HG03159 (cell line): ENCODE data around the gene TOPAZ1.

Experiments used
- ATAC-seq: cut with Tn5 transposase; IDR thresholded peaks from one replicate; pipeline ENCODE4 v1.9.1; 2021; ENCODE audit warnings: mild to moderate bottlenecking, moderate library complexity; ENCODE audit not compliant: unreplicated experiment

The TOPAZ1 gene

DNA sequence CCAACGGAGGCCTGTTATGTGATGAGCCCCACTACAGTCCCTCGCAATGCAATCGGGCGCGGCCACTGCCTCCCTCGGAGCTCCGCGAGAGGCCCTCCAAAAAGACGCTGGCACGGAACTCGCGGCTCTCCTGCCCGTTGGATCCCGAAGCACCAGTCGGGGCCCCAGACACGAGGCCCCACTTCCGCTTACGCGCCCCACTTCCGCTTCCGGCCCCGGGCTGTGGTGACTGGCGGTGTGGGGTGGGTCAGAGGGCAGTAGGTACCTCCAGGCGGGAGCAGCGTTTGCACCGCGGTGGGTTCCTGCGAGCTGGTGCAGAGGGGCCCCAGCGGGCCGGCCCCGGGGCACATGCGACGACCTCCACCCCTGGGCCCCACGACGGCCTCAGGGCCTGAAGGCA, at the start of gene TOPAZ1:
Gene TOPAZ1, plus strand, starts transcription at position 181 of the 400 bp plus-strand sequence. Its CDS starts 168 bp downstream, at position 349.
- ATAC-seq, result no peak

DNA sequence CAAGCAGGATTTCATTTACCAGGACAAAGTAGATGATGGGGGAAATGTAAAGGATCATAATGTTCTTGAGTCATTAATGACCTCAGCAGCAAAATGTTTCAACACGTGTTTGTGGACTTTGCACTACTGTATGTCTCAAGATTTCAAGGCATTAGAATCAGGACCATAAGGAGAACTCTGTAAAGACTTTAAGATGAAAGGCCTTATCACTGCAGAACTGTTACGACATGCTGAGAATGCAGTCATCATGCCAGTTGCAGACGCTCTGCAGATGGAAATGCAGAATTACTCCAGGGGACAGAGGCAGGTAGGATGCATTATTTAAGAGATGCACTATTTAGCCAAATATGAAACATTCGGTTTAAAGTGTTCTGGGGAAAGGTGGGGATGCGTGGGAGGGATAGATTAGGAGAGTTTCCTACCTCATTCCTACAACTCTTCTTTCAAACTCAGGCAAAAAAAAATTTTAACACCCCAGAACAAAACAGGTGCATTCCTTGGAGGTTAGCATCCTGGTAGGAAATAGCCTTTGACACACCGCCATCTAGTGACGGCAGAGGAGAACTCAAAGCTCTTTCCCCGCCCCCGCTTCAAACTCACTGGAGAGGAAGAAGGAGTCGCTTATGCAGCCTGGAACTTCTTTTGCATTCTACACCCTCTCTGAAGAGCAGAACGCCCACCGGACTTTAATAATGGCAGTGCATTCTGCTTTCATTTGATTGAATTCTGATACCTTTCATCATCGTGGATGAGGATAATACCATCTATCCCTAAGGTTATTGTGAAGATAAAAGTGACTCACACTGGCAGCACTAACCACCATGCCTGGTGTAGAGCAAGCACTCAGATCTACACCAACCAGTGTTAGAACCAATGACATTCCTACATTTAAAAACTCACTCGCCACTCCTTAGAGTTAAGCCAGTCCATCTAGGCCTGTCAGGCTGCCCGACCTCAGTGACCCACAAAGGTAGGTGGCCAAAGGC, 43.1 kb upstream of the TOPAZ1 start:
- ATAC-seq, result peak; percentile 58

- no peak for ATAC-seq
Measured at GRCh38 chr3:44206261-44206660, 35.4 kb upstream of the TOPAZ1 start.

DNA sequence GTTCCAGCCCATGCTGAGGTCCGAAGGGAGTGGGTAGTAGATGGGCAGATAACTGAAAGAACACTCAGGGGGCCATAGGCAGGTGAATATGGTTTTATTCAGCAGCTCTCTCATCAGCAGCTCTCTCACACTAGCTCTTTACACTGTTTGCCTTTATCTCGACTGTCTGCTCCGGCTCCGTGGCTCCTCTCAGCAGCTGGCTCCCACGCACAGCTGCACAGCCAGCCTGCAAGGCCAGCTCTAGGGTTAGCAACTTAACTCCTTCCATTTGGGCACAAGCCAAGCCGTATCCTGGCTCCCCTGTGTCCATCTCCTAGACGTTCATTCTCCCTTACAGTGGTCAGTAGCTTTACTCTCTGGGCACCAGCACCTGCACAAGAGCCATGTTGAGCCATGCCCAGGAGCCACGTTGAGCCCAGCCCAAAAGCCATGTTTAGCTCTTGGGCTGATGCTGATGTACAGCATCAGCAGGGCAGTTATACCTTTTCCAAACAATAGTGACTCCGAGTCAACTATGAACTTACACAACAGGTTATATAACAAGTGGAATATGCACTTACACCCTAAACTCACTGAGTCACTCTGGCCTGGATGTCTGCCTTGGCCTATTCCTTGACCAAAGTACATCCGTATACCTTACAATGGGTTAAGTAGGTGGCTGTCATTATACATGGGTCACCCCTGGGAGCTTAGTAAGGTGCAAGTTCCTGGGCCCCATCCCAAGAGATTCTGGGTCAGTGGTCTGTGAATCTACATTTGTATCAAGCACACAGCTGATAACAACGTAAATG, 34.6 kb upstream of the TOPAZ1 start:
- no peak for ATAC-seq

- no peak for ATAC-seq
Measured at GRCh38 chr3:44208086-44208485, 33.6 kb upstream of the TOPAZ1 start.

GRCh38 chr3:44208568-44208967, 33.1 kb upstream of the TOPAZ1 start:
- ATAC-seq, result no peak

DNA sequence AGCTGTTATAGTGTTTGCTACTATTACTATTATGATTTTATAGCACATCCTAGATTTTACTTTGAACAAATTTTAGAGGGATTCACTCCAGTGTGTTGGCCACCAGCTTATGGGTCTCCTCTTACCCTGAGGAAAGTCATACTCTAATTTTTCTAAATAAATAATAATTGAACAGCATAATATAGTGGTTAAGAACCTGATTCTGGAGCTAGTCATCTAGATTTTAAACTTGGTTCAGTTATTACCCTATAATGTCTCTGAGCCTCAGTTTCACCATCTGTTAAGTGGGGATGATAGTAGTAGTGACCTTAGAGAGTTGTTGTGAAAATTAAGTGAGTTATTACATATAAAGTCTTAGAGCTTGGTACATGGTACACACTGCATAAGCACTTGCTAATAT, 30.7 kb upstream of the TOPAZ1 start:
- no peak for ATAC-seq

DNA sequence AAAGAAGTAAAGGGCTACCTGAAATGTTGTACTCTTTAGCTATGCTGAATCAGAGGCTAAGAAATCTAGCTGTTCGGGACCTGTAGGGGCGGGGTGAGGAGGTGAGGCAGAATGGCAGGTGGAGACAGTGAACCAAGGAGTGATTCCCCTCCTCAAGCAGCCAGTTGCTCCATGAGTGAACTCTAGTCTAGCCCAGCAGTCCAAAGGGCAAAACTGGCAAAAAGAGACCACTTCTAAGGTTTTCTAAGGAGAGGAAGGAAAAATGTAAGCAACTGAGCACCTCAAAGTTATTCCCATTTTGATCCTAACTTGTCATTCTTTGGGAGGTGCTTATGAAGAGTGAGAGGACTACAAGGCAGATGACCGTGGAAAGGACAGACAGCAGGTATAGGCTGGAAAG, 19.3 kb upstream of the TOPAZ1 start:
- ATAC-seq, result no peak

GRCh38 chr3:44223299-44223698, 18.4 kb upstream of the TOPAZ1 start:
- ATAC-seq, result no peak

GRCh38 chr3:44224131-44224530, 17.6 kb upstream of the TOPAZ1 start:
- no peak for ATAC-seq

- ATAC-seq, result no peak
Measured at GRCh38 chr3:44226573-44226972, 15.1 kb upstream of the TOPAZ1 start.

- ATAC-seq, result no peak
Measured at GRCh38 chr3:44227632-44228031, 14.1 kb upstream of the TOPAZ1 start.

DNA sequence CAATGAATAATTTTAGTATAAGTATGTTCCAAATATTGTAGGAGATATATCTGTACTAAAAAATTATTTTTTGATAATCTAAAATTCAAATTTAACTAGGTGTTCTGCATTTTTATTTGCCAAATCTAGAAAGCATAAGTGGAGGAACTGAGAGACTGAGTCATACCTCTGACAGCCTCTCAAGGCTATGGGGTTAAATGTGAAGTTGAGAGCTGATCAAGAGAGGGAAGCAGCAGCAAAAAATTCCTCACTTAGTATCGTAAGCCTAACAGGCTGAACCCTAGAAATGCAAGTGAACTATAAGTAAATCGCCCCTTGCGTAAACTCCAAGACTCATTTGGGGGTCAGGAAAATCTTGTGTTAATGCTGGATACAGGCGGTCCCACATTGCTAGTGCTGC, 12.8 kb upstream of the TOPAZ1 start:
- no peak for ATAC-seq

GRCh38 chr3:44232407-44232806, 9.3 kb upstream of the TOPAZ1 start:
- no peak for ATAC-seq

DNA sequence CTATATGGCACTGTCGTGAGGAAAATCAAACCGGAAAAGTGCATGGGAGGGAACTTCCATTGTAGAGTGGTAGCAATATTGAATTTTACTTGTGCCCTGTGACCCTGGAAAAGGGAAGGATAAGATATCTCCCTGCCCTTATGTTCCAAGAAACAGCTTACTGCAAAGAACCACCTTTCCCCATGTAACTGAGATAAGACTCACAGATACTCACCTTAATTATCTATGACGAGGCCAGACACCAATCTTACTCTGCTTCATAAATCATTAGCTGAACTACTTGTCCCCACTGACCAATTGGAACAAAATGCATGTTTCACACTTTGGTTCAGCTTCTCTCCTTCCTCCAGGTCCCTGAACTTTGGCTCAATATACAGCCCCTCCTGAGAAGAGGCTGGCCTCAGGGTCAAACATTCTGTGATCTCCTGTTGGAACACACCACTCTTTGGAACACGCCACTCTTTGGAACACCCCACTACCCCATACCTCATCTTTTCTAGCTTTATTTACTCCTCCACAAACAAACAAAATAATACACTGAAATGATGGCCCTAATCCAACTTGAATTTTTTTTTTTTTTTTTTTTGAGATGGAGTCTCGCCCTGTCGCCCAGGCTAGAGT, 6.9 kb upstream of the TOPAZ1 start:
- ATAC-seq, result no peak

GRCh38 chr3:44235604-44236484, 5.8 kb upstream of the TOPAZ1 start:
- ATAC-seq, result peak; percentile 77

- ATAC-seq, result no peak
Measured at GRCh38 chr3:44236485-44236908, 5.2 kb upstream of the TOPAZ1 start.

DNA sequence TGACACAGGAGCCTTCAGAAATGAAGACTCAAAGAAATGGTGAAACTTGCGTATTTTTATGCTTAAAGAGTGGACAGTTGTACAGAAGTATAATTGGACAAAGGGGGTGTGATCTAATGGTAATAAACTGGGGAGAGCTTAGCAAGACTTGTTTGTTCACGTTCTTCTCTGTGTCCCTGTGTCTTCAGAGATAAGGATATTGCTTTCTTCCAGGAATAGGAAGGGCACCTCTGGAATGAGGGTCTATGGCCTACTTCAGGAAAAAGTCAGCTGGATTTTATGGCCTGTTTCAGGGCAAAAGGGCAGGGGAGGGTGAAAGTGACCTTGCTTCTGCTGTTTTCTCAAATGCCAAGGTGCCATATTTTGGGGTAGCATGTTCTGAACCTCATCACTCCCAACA, 4.5 kb upstream of the TOPAZ1 start:
- ATAC-seq, result no peak

DNA sequence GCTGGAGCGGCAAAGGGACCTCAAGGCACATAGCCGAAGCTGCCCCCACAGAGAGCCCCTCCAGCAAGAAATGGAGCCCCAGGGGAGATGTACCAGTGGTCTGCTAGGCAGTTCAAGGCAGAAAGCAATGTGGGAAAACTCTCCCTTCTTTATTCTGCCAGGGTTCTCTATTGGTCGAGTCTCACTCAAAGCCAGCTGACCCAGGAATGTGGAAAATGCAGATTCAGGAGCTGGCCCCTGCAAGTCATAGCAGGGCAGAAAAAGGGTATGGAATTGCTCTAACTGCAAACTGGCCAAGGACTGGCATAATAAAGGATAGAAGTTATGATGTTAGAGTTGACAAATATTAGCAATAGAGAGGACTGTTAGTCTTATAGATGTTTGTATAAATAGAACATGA, 4.0 kb upstream of the TOPAZ1 start:
- no peak for ATAC-seq

- no peak for ATAC-seq
Measured at GRCh38 chr3:44238889-44239288, 2.8 kb upstream of the TOPAZ1 start.
